Upper lobe of left lung (tissue), 4 donors: ENCODE results near the gene FBXL3.

ENCODE experiments used
- CTCF ChIP-seq, 6 experiments: fragments of 450-650 bp in 4 of 6; fragments of 200-600 bp in 2 of 6; sonication (generic) in 2 of 6; IDR thresholded peaks; one replicate each; pipeline ENCODE4 v1.5.1; 2016 to 2019; ENCODE audit warnings: antibody characterized with exemption in 6 of 6
- POLR2A ChIP-seq, 4 donors: fragments of 450-650 bp; IDR thresholded peaks; one replicate each; pipeline ENCODE4 v1.5.1; 2016 to 2017; ENCODE audit warnings: antibody characterized with exemption in 4 of 4, mild to moderate bottlenecking in 2 of 4

GRCh38 chr13:77053192-77053591 is 26.2 kb upstream of the FBXL3 start:
- TF ChIP-seq CTCF (IDR thresholded peaks at IDR 0.05) (no peak), POLR2A (IDR thresholded peaks at IDR 0.05) (no peak)
